ENCODE results near the gene BRD3OS. TPM values are rescaled to one million over a fixed set of nuclear protein-coding genes. Genes with fewer than 3 reads are reported as not detected.
"Not testable (repeated sequence)": the region's sequence is repeated elsewhere in the genome, so short reads cannot be mapped to it uniquely, and the experiment has no call there.

BRD3OS gene
- total RNA-seq, 1 donor from 2014 or later: 23.6 TPM

DNA sequence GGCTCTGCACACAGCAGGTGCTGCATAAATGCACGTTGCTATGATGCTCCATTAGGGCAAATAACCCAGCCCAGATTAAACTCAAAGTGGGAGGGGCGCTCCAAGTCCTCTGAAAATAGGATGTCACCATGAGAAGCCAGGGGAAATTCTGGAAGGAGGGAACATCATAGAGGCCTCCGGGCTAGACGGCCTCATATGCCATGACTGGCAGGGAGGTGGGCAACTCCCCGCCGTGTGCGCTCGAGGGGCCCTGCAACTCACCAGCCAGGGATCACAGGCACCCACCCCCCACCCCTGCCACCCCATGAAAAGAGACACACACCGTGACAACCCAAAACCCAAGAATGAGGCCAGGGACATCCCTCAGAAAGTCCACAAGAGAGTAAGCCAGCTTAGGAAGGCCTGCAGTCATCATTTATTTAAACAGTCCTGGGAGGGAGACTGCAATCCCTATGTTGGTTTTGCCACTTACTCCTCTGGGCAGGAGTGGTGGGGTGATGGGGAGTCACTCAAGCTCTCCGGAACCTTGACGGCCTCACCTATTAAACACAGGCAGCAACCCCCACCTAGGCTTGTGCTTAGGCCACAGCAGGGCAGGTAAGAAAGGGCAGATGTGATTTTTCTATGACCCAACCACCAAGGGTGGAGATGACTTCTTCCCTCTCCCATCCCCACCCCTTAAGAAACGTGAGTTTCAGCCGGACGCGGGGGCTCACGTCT lies 37.2 kb upstream of the BRD3OS start:
- FAIRE-seq (no peak), DNase-seq (ENCODE audit: low spot score in 2 of 2) (no peak)

- FAIRE-seq; DNase-seq (ENCODE audit: low spot score in 2 of 2): not testable (repeated sequence)
Observed at GRCh38 chr9:133988771-133989170, 36.5 kb upstream of the BRD3OS start.

DNA sequence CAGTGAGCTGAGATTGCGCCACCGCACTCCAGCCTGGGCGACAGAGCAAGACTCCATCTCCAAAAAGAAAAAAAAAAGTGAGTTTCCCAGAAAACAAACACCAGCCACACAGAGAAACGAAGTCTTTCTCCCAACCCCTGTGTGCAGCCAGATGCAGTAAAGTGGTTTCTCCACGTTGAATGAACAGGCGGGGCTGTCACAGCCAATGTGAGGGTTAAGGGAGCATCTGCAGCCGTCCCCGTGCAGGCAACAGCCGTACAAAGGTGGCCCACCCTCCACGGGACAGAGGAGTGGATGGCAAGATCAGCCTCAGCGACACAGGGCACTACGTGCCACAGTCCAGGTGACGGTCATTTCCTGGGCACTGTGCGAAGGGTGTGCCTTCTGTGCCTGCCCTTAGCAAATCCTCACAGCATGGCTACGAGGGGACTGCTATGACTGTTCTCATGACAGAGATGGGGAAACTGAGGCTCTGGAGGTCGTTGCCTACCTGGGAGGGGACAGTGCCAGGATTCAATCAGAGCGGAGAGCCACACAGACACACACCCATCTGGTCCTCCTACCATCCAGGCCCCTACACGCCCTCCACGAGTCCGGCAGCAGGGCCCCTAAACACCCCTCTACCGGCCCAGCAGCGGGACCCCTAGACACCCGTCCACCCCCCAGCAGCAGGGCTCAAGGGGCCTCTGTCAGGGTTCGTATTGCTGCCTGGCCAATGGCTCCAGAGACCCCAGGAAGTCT lies 35.5 kb upstream of the BRD3OS start:
- no peak for FAIRE-seq
- DNase-seq (ENCODE audit: low spot score in 2 of 2): no peak

- no peak for FAIRE-seq
- DNase-seq (ENCODE audit: low spot score in 2 of 2): no peak
Observed at GRCh38 chr9:133990366-133991213, 34.7 kb upstream of the BRD3OS start.

DNA sequence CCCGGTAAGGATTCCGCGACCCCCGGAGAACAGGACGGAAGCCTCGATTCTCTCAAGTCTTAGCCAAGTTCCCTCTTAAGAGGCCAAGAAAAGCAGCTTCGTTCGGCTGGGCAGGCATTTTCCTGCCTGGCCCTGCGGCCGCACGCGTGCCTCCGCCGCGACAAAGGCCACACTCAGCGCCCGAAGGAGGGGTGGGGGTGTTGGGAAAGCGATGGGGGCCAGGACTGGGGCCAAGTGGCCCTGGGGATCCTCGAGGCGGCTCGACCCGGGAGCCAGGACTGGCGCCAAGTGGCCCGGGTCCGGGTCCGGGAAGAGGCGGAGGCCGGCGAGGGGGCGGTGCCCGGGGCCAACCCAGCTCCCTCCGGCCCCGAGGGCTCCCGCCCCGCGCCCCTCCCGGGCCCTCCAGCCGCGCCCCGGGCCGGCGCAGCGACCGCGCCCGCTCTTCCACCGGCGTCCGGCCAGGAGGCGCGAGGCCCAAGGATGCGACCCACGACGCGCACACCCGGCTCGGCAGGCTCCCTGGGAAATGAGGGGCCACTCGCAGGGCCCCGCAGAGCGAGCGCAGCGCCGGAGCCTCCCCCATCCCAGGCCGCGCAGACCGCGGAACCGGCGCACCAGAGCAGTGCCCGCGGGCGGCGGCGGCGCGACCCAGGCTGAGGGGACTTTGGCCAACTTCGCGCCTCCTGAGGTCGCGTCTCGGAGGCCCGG lies 33.9 kb upstream of the BRD3OS start:
- DNase-seq (ENCODE audit: low spot score in 2 of 2) (no peak), FAIRE-seq (no peak)

GRCh38 chr9:133991964-133992779 lies 33.1 kb upstream of the BRD3OS start, which contains the start of gene VAV2:
TSS of gene VAV2 (minus strand) at chr9:133992324. CDS start at chr9:133992278, 46 bp downstream.
- DNase-seq (ENCODE audit: low spot score in 2 of 2): peak; percentile 66 to 67

GRCh38 chr9:133992780-133993634 lies 32.3 kb upstream of the BRD3OS start:
- FAIRE-seq (no peak), DNase-seq (ENCODE audit: low spot score in 2 of 2) (peak; percentile 77 to 82)

More at GRCh38 chr9:133991964-133992779, 33.1 kb upstream of the BRD3OS start, which contains the start of gene VAV2:
- FAIRE-seq: no peak

- DNase-seq (ENCODE audit: low spot score in 2 of 2): no peak
- no peak for FAIRE-seq
Observed at GRCh38 chr9:133993635-133994253, 31.5 kb upstream of the BRD3OS start.

DNA sequence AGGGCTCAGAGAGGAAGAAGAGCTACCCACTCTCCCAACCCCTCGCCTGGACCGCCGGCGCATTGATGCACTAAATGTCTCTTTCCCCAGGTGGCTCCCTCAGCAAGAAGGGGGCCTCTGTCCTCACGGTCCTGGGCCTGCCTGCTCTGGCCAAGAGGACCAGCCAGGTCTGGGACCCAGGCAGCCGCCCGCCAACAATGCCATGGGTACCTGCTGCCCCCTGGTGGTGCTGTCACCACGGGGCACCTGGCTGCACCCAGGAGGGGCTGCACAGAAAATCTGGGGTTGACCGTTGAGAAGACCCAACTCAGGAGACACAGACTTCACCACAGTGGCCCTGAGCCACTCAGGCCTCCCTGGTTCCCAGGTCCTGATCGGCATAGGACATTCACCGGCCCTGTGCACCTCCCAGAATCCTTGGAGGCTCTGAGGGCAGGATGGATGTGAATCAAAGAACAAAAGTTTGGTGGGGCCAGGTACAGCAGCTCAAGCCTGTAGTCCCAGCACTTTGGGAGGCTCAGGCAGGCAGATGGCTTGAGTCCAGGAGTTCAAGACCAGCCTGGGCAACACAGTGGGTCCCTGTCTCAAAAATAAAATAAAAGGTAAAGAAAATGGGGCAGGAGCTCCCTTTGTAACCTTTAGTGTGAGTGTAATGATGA lies 30.8 kb upstream of the BRD3OS start:
- peak; percentile 83 to 86 for DNase-seq (ENCODE audit: low spot score in 2 of 2)
- no peak for FAIRE-seq

GRCh38 chr9:133995012-133995896 lies 30.0 kb upstream of the BRD3OS start:
- no peak for DNase-seq (ENCODE audit: low spot score in 2 of 2)
- FAIRE-seq: no peak

DNA sequence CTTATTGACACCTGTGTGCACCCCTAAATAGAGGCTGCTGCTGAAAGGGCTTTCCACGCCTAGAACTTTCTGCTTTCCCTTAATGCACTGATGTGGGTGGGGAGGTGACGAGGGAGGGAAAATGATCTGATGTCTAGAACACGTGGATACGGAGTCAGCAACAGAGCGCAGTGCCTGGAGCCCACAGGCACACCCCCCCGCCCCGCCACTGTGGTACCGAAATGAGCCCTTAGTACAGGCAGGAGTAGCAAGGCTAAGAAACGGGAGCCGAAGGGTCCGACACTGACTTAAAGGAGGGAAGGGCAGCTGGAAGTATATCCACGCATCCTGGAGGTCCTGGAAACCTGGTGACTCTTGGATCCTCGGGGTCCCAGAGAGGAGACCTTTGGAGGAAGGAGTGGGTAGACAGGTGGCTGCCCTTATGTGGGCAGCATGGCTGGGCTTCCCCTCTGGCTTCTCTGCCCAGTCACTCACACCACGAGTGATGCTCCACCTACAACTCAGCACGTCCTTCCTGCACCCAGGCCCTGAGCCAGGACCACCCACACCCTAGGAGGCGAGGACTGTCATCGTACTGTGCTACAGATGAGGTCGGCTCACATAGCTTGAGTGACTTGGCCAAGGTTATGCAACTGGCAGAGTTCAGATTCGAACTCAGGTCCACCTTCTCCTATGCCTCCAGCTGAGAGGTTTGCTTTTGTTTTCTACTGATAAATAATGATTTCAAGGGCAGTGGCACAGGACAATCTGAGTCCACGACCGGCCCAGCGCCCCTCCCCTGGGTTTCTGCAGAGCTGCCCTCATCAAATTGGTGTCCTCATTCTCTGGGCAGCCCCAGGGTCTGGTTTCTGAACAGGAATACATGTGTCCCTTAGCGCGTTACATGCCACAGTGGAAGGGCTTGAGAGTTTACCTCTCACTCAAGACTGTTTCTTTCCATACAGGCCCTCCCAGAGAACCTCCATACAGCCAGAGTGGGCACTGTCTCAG lies 28.5 kb upstream of the BRD3OS start:
- DNase-seq (ENCODE audit: low spot score in 2 of 2) (no peak), FAIRE-seq (no peak)

DNA sequence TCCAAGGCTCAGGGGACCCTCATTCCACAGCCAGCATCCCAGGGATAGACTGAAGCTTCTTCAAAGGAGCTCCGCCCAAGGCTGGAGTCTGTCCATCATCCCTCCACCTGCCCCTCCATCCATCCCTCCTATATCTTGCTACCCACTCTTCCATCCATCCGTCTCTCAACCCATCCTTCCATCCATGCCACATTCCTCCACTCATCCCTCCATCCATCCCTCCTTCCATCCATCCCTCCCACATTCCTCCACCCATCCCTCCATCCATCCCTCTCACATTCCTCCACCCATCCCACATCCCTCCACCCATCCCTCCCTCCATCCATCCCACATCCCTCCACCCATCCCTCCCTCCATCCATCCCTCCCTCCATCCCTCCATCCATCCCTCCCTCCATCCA lies 27.7 kb upstream of the BRD3OS start:
- no peak for DNase-seq (ENCODE audit: low spot score in 2 of 2)

DNA sequence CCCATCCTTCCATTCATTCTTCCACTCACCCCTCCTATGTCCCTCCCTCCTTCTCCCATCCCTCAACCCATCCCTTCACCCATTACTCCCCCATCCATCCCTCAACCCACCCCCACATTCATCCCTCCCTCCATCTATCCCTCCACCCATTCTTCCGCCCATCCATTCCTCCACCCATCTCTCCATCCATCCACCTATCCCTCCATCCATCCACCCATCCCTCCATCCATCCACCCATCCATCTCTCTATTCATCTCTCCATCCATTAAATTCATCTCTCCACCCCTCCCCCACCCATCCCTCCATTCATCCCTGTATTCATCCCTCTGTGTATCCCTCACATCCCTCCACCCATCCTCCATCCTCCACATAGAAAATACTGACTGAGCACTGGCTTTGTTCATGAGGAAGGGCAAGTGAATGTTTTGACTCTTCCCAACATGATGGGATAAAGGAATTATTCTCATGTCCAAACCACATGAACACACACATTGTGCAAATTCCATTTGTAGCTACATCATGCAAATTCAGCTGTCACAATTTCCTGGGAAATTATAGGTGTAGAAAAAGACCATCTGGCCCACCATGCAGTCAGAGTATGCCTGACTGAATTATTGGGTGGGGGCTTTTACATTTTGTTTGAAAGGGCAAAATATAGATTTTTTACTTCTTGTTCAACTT lies 26.2 kb upstream of the BRD3OS start:
- no peak for FAIRE-seq
- no peak for DNase-seq (ENCODE audit: low spot score in 2 of 2)

More for the DNA sequence above, 27.7 kb upstream of the BRD3OS start:
- no peak for FAIRE-seq

GRCh38 chr9:133999851-134000265 lies 25.4 kb upstream of the BRD3OS start:
- DNase-seq (ENCODE audit: low spot score in 2 of 2): no peak
- FAIRE-seq: no peak

DNA sequence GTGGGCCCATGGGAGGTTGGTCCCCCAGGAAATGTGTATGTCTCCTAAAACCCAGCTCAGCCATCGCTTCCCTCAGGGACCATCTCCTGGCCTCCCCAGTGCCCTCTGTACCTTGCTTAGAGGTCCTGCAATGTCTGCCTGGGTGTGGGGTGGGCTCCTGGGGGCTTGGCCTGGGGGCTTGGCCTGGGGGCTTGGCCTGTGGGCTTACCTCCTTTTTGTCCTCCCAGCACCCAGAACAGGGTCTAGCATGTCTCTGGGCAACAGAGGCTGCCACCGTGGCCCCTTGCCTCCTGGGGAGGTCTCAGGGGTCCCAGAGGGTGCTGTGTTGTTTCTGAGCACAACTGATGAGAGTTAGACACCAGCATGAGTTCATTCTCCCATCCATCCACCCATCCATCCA lies 22.5 kb upstream of the BRD3OS start:
- FAIRE-seq (no peak), DNase-seq (ENCODE audit: low spot score in 2 of 2) (no peak)

Measured in frontal cortex (tissue), 4 donors.